ENCODE measurements around the gene ZKSCAN2. TPM values are rescaled to one million over a fixed set of nuclear protein-coding genes. Genes with fewer than 3 reads are reported as not detected.

The ZKSCAN2 gene
- polyA plus RNA-seq, 1 donor (not counting 4 experiments of a cell fraction or from before 2014, with no cell fraction given): 1.8 TPM

- Histone ChIP-seq H3K27me3 (ENCODE audit: control insufficient read depth, extremely low read depth, insufficient read depth, low read length) (no peaks in the 10 kb centered on the region), H3K36me3 (ENCODE audit: control insufficient read depth in 2 of 2, extremely low read depth in 1 of 2, insufficient read depth in 2 of 2, low read length in 2 of 2) (no peaks in the 10 kb centered on the region), H3K79me2 (ENCODE audit: control insufficient read depth, insufficient read depth, low read length) (no peaks in the 10 kb centered on the region), H4K20me1 (ENCODE audit: control insufficient read depth, extremely low read depth, insufficient read depth, low read length) (no peaks in the 10 kb centered on the region), H3K27ac (ENCODE audit: control insufficient read depth, insufficient read depth, low read length) (no peak overlapping the region), H3K9me1 (ENCODE audit: control insufficient read depth, extremely low read depth, insufficient read depth, low read length) (no peaks in the 10 kb centered on the region), H3K9me3 (ENCODE audit: control insufficient read depth, low read depth, low read length) (no peaks in the 10 kb centered on the region), H3K4me2 (ENCODE audit: control insufficient read depth, extremely low read depth, insufficient read depth, low read depth, low read length) (no peak overlapping the region), H3K9ac (ENCODE audit: control insufficient read depth, extremely low read depth, insufficient read depth, low read length) (no peak overlapping the region), H2AFZ (ENCODE audit: control insufficient read depth, low read length) (no peak overlapping the region), H3K4me1 (ENCODE audit: control insufficient read depth, extremely low read depth, insufficient read depth, low read length) (peaks cover 2% of the 10 kb centered on the region), H3K4me3 (ENCODE audit: control insufficient read depth in 2 of 3, extremely low read depth in 1 of 3, insufficient read depth in 2 of 3, low read depth in 1 of 3, low read length in 3 of 3) (no peak overlapping the region)
- no peak for DNase-seq (ENCODE audit: low read depth, low spot score)
- dilution Hi-C loops (cut with MboI; ENCODE audit: extremely low pct_ligation_motif_present, low sequenced_read_pairs): no loop called here
- TF ChIP-seq, protein P1, sequence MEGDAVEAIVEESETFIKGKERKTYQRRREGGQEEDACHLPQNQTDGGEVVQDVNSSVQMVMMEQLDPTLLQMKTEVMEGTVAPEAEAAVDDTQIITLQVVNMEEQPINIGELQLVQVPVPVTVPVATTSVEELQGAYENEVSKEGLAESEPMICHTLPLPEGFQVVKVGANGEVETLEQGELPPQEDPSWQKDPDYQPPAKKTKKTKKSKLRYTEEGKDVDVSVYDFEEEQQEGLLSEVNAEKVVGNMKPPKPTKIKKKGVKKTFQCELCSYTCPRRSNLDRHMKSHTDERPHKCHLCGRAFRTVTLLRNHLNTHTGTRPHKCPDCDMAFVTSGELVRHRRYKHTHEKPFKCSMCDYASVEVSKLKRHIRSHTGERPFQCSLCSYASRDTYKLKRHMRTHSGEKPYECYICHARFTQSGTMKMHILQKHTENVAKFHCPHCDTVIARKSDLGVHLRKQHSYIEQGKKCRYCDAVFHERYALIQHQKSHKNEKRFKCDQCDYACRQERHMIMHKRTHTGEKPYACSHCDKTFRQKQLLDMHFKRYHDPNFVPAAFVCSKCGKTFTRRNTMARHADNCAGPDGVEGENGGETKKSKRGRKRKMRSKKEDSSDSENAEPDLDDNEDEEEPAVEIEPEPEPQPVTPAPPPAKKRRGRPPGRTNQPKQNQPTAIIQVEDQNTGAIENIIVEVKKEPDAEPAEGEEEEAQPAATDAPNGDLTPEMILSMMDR (optimal IDR thresholded peaks at IDR 0.05 in 1 of 3, IDR thresholded peaks at IDR 0.05 in 1 of 3, conservative IDR thresholded peaks at IDR 0.05 in 1 of 3; ENCODE audit: extremely low read depth in 1 of 3, insufficient read depth in 2 of 3, low read length in 3 of 3): no peak
- no peak for TF ChIP-seq EZH2 (IDR thresholded peaks at IDR 0.05; ENCODE audit: low read length)
- FAIRE-seq: no peak
These were observed 68.3 kb downstream of the ZKSCAN2 start for GRCh38 chr16:25189305-25189704.

GRCh38 chr16:25187491-25187795 is 70.2 kb downstream of the ZKSCAN2 start:
- no peak overlapping the region for H3K4me3 ChIP-seq (ENCODE audit: control insufficient read depth in 2 of 3, extremely low read depth in 1 of 3, insufficient read depth in 2 of 3, low read depth in 1 of 3, low read length in 3 of 3)
- TF ChIP-seq, protein P1 (optimal IDR thresholded peaks at IDR 0.05 in 1 of 3, IDR thresholded peaks at IDR 0.05 in 1 of 3, conservative IDR thresholded peaks at IDR 0.05 in 1 of 3; ENCODE audit: extremely low read depth in 1 of 3, insufficient read depth in 2 of 3, low read length in 3 of 3): no peak
- TF ChIP-seq EZH2 (IDR thresholded peaks at IDR 0.05; ENCODE audit: low read length): no peak
- FAIRE-seq (no peak), DNase-seq (ENCODE audit: low read depth, low spot score) (no peak)
- H3K9me3 ChIP-seq (ENCODE audit: control insufficient read depth, low read depth, low read length): no peaks in the 10 kb centered on the region
- H3K27me3 ChIP-seq (ENCODE audit: control insufficient read depth, extremely low read depth, insufficient read depth, low read length): no peaks in the 10 kb centered on the region
- H3K27ac ChIP-seq (ENCODE audit: control insufficient read depth, insufficient read depth, low read length): no peak overlapping the region
- H3K36me3 ChIP-seq (ENCODE audit: control insufficient read depth in 2 of 2, extremely low read depth in 1 of 2, insufficient read depth in 2 of 2, low read length in 2 of 2): no peaks in the 10 kb centered on the region
- no peaks in the 10 kb centered on the region for H3K9me1 ChIP-seq (ENCODE audit: control insufficient read depth, extremely low read depth, insufficient read depth, low read length)
- no peak overlapping the region for H3K9ac ChIP-seq (ENCODE audit: control insufficient read depth, extremely low read depth, insufficient read depth, low read length)
- dilution Hi-C loops (cut with MboI; ENCODE audit: extremely low pct_ligation_motif_present, low sequenced_read_pairs): no loop called here
- H3K4me2 ChIP-seq (ENCODE audit: control insufficient read depth, extremely low read depth, insufficient read depth, low read depth, low read length): no peak overlapping the region
- no peaks in the 10 kb centered on the region for H3K79me2 ChIP-seq (ENCODE audit: control insufficient read depth, insufficient read depth, low read length)
- H2AFZ ChIP-seq (ENCODE audit: control insufficient read depth, low read length): no peak overlapping the region
- peaks cover 2% of the 10 kb centered on the region for H3K4me1 ChIP-seq (ENCODE audit: control insufficient read depth, extremely low read depth, insufficient read depth, low read length)
- no peaks in the 10 kb centered on the region for H4K20me1 ChIP-seq (ENCODE audit: control insufficient read depth, extremely low read depth, insufficient read depth, low read length)

Other genes with a start within 250 kb of the ZKSCAN2 start
- gene ARHGAP17, start 242.5 kb downstream of the ZKSCAN2 start, polyA plus RNA-seq: 6.2 to 14.1 TPM (median 9.6 TPM) in 3 replicates
- gene LCMT1, start 146.1 kb downstream of the ZKSCAN2 start, polyA plus RNA-seq: 23.6 to 35.1 TPM (median 30.3 TPM) in 3 replicates
- gene AQP8, start 40.9 kb downstream of the ZKSCAN2 start, polyA plus RNA-seq: 0.05 TPM in 1 of 3 replicates, not detected in the others

Data from keratinocyte (primary cell).